ENCODE measurements around the gene TFB2M. TPM values are rescaled to one million over a fixed set of nuclear protein-coding genes. Genes with fewer than 3 reads are reported as not detected.

The TFB2M gene
- total and polyA plus RNA-seq, 10 of the 15 experiments (the other 5 are each of a cell fraction or from before 2014, with no cell fraction given): 25.2 to 66.0 (median 36.1) TPM

GRCh38 chr1:246613096-246613758, 47.2 kb upstream of the TFB2M start:
- ChIA-PET POLR2A (no interaction called here), SMC1A (ENCODE audit: uncharacterized antibody, unreplicated experiment) (interaction anchor here (0.7 to 1.4 kb wide), 5 partner anchors 10 to 1096 kb away, joined by 3 to 4 read pairs (median 3); no protein-coding TSS in a partner anchor), CTCF (no interaction called here), RAD21 (ENCODE audit: unreplicated experiment) (interaction anchor here (1.2 kb wide), 1 partner anchor 14 kb away, joined by 3 read pairs; no protein-coding TSS in a partner anchor)
- no peak overlapping the region for H3K4me3 ChIP-seq
- BruUV-seq (replicated peaks): no TSS peak
- H3K79me2 ChIP-seq (ENCODE audit: control insufficient read depth, insufficient read depth, low read length): no peaks in the 10 kb centered on the region; the same call in none of the 2 replicates
- in situ Hi-C loops (cut with MboI) (no loop called here), intact Hi-C loops (cut with micrococcal nuclease; ENCODE audit: unreplicated experiment) (no loop called here)
- DNase-seq (ENCODE audit: low read depth, low spot score) (no peak), FAIRE-seq (no peak), ATAC-seq (no peak)
- no peak overlapping the region for H2AFZ ChIP-seq (ENCODE audit: control insufficient read depth, low read depth, low read length)
- no peak overlapping the region for H3K9ac ChIP-seq (ENCODE audit: control insufficient read depth, insufficient read depth, low read length)
- TF ChIP-seq NR2C1 (IDR thresholded peaks at IDR 0.05) (no peak), RELA (IDR thresholded peaks at IDR 0.05; ENCODE audit: borderline replicate concordance, partially characterized antibody) (no peak), EGR1 (IDR thresholded peaks at IDR 0.05; ENCODE audit: borderline replicate concordance in 1 of 2, low read depth in 2 of 2, low read length in 2 of 2) (no peak), SIN3A (IDR thresholded peaks at IDR 0.05; ENCODE audit: low read depth, low read length) (no peak), ZNF384 (IDR thresholded peaks at IDR 0.05; ENCODE audit: borderline replicate concordance, low read depth, low read length) (no peak), ZNF592 (IDR thresholded peaks at IDR 0.05) (no peak), SMAD5 (IDR thresholded peaks at IDR 0.05; ENCODE audit: low read depth) (no peak), SMC3 (IDR thresholded peaks at IDR 0.05; ENCODE audit: borderline replicate concordance, low read length) (no peak), WRNIP1 (IDR thresholded peaks at IDR 0.05; ENCODE audit: borderline replicate concordance, low read depth, low read length) (no peak), SREBF2 (IDR thresholded peaks at IDR 0.05; ENCODE audit: low read length) (no peak), KAT2A (conservative IDR thresholded peaks at IDR 0.05; ENCODE audit: control insufficient read depth, low read depth, low read length) (no peak)
- TF ChIP-seq, protein P1, sequence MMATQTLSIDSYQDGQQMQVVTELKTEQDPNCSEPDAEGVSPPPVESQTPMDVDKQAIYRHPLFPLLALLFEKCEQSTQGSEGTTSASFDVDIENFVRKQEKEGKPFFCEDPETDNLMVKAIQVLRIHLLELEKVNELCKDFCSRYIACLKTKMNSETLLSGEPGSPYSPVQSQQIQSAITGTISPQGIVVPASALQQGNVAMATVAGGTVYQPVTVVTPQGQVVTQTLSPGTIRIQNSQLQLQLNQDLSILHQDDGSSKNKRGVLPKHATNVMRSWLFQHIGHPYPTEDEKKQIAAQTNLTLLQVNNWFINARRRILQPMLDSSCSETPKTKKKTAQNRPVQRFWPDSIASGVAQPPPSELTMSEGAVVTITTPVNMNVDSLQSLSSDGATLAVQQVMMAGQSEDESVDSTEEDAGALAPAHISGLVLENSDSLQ (IDR thresholded peaks at IDR 0.05): no peak
- no peaks in the 10 kb centered on the region; the same call in 1 of the 2 replicates for H3K4me1 ChIP-seq (ENCODE audit: control insufficient read depth, insufficient read depth, low read length)
- no peak overlapping the region for H3K27ac ChIP-seq (ENCODE audit: control insufficient read depth, insufficient read depth)
- H3K9me3 ChIP-seq (replicated peaks; ENCODE audit: control insufficient read depth, insufficient read depth, low read length): no peaks in the 10 kb centered on the region
- no peaks in the 10 kb centered on the region for H3K27me3 ChIP-seq (replicated peaks in 1 of 2; ENCODE audit: control insufficient read depth in 2 of 2, insufficient read depth in 2 of 2, low read length in 1 of 2)
- H3K36me3 ChIP-seq (ENCODE audit: control insufficient read depth in 2 of 2, insufficient read depth in 2 of 2, low read length in 1 of 2): no peaks in the 10 kb centered on the region
- WGBS (ENCODE audit: insufficient coverage, insufficient replicate concordance, low lambda C conversion rate, missing lambda C conversion rate): 89% methylated on average over 5 of the region's 6 CpGs
- no peak overlapping the region for H3K4me2 ChIP-seq (ENCODE audit: control insufficient read depth, insufficient read depth)
- H4K20me1 ChIP-seq (ENCODE audit: control insufficient read depth, insufficient read depth): no peaks in the 10 kb centered on the region
